ENCODE measurements around the gene SLC35G6. TPM values are rescaled to one million over a fixed set of nuclear protein-coding genes. Genes with fewer than 3 reads are reported as not detected.

SLC35G6 gene
- total and polyA plus RNA-seq, 2 of the 13 experiments (the other 11 are each of a cell fraction or from before 2014, with no cell fraction given), result 0.07 TPM; not detected in 1

GRCh38 chr17:7468290-7468689, 13.0 kb upstream of the SLC35G6 start:
- H4K20me1 ChIP-seq (ENCODE audit: insufficient read depth, low read length), result peaks cover 8% of the 10 kb centered on the region; the same call in 1 of the 2 replicates
- POLR2A ChIA-PET, result no interaction called here
- TF ChIP-seq SYNCRIP (IDR thresholded peaks at IDR 0.05; ENCODE audit: insufficient read depth, low read depth, low read length) (no peak), RXRB (CRISPR knock-in tag; IDR thresholded peaks at IDR 0.05; ENCODE audit: borderline replicate concordance) (no peak), MED13 (CRISPR knock-in tag; IDR thresholded peaks at IDR 0.05) (no peak), FOXJ3 (CRISPR knock-in tag; IDR thresholded peaks at IDR 0.05; ENCODE audit: borderline replicate concordance) (no peak), AHR (CRISPR knock-in tag; IDR thresholded peaks at IDR 0.05) (no peak), LRRFIP1 (CRISPR knock-in tag; conservative IDR thresholded peaks at IDR 0.05) (no peak), ZNF230 (CRISPR knock-in tag; IDR thresholded peaks at IDR 0.05) (no peak), ZMYM3 (CRISPR knock-in tag; IDR thresholded peaks at IDR 0.05) (no peak), CEBPB (IDR thresholded peaks at IDR 0.05; ENCODE audit: borderline replicate concordance, low read depth, low read length) (no peak), MAX (IDR thresholded peaks at IDR 0.05) (no peak), ZNF407 (CRISPR knock-in tag; IDR thresholded peaks at IDR 0.05; ENCODE audit: not compliant biosample characterization) (no peak), DRAP1 (CRISPR knock-in tag; IDR thresholded peaks at IDR 0.05) (no peak), KLF12 (CRISPR knock-in tag; IDR thresholded peaks at IDR 0.05; ENCODE audit: borderline replicate concordance) (no peak)
- H3K79me2 ChIP-seq (ENCODE audit: insufficient read depth, low read length), result peaks cover 14% of the 10 kb centered on the region
- H3K4me2 ChIP-seq (ENCODE audit: low read depth, low read length), result no peak overlapping the region
- H3K4me1 ChIP-seq (ENCODE audit: insufficient read depth, low read length), result peaks cover 26% of the 10 kb centered on the region
- no peak for ATAC-seq
- in situ Hi-C loops (cut with HindIII; ENCODE audit: extremely low pct_ligation_motif_present, low pct_unique_long_range_greater_than_20kb) (no loop called here), intact Hi-C loops (cut with micrococcal nuclease; ENCODE audit: unreplicated experiment) (no loop called here)
- H3K9ac ChIP-seq (ENCODE audit: insufficient read depth, low read depth, low read length), result no peak overlapping the region
- no peaks in the 10 kb centered on the region for H3K9me3 ChIP-seq (ENCODE audit: low read length)
- WGBS (ENCODE audit: low lambda C conversion rate), result 95% methylated on average over 11 of the region's 11 CpGs
- no peak for FAIRE-seq
- H3K27ac ChIP-seq (ENCODE audit: extremely low read length, insufficient read depth, low read length), result no peak overlapping the region
- H3K27me3 ChIP-seq (ENCODE audit: control insufficient read depth in 1 of 2, insufficient read depth in 2 of 2, low read length in 2 of 2), result no peaks in the 10 kb centered on the region
- no peak overlapping the region for H2AFZ ChIP-seq (ENCODE audit: low read length)
- H3K36me3 ChIP-seq (replicated peaks in 1 of 2; ENCODE audit: control insufficient read depth in 1 of 2, insufficient read depth in 2 of 2, low read length in 2 of 2), result peaks cover 0 to 2% of the 10 kb centered on the region in 2 experiments; a peak in 3 of 5 replicates
- H3K4me3 ChIP-seq (replicated peaks in 1 of 3; ENCODE audit: insufficient read depth in 1 of 3, low read depth in 2 of 3, low read length in 3 of 3), result no peak overlapping the region
- CTCF ChIA-PET (ENCODE audit: low intra/inter-chr PET ratio, low total read pairs), result no interaction called here
- BruUV-seq (replicated peaks), result no TSS peak
- no peak for DNase-seq (ENCODE audit: low spot score)

Measured in HepG2 (cell line).